Right lobe of liver (tissue), 4 donors: ENCODE data around the gene SRD5A1.

Experiments
- CTCF ChIP-seq, 4 donors: fragments of 200-600 bp in 3 of 4; fragments of 450-650 bp in 1 of 4; IDR thresholded peaks; one replicate each; pipeline versions ENCODE4 v1.5.1 to v1.8.0; 2016 to 2022; ENCODE audit warnings: antibody characterized with exemption in 4 of 4, mild to moderate bottlenecking in 2 of 4
- POLR2A ChIP-seq: fragments of 450-650 bp; IDR thresholded peaks from one replicate; pipeline ENCODE4 v1.6.1; 2017; ENCODE audit warnings: antibody characterized with exemption, mild to moderate bottlenecking
- donor health status: DM: no; HTN: no; CAD: no.
- donor health status: DM: no; HTN: no; CAD: no.
- donor health status: DM: no; HTN: yes; CAD: no.

- TF ChIP-seq CTCF (IDR thresholded peaks at IDR 0.05) (no peak), POLR2A (no peak)
These were observed 6.7 kb upstream of the SRD5A1 start for GRCh38 chr5:6626508-6626907.
